HepG2 (cell line): ENCODE data around the gene WASHC3.

Experiments used
- FOXJ3 ChIP-seq: sonication (generic); formaldehyde crosslinking; IDR thresholded peaks from 2 replicates; pipeline ENCODE4 v1.4.0; 2020; ENCODE audit warnings: missing genetic modification reagents, mild to moderate bottlenecking, borderline replicate concordance
- POLR2A ChIP-seq, 2 experiments: IDR thresholded peaks; 2 replicates each; pipeline ENCODE4 v1.6.1; 2011; ENCODE audit warnings: low read depth in 2 of 2, low read length in 2 of 2, mild to moderate bottlenecking in 1 of 2, moderate library complexity in 1 of 2; ENCODE audit not compliant: insufficient read depth in 1 of 2
- ZNF143 ChIP-seq: sonication (generic); formaldehyde crosslinking; IDR thresholded peaks from 2 replicates; pipeline ENCODE4 v1.4.0; 2020; ENCODE audit warnings: missing genetic modification reagents

DNA sequence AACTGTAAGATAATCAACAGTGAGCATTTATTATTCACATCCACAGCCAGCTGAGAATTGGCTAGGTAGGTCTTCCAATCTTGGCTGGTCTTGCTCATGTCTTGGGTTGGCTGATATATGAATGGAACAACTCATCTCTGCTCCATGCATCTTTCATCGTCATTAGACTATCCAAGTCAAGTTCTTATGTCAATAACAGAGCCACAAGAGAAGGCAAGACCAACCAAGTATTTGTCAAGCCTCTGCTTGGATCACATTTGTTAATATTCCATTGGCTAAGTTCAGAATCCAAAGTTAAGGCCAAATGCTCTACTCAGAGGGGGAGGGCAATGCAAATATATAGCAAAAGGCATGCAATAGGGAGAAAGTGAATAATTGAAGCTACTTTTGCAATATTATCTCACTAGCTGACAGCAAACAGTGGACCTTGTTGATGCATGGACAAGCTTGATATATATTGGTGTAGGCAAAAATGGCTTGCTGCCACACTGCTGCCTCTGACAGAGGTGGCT lies 53.1 kb downstream of the WASHC3 start:
- TF ChIP-seq ZNF143 (no peak), FOXJ3 (no peak), POLR2A (IDR thresholded peaks at IDR 0.05; ENCODE audit: insufficient read depth in 1 of 2, low read depth in 2 of 2, low read length in 2 of 2) (no peak)
